ENCODE results near the gene RFX2.
A peak's percentile ranks its signal among the peaks of the same experiment; 100 is the strongest.

Gene RFX2

GRCh38 chr19:6056801-6057650 lies 53.3 kb downstream of the RFX2 start:
- Histone ChIP-seq H3K27ac (peak overlapping the region; percentile 83 to 96), H3K36me3 (no peaks in the 10 kb centered on the region), H3K4me1 (peaks cover 6 to 63% (median 48%) of the 10 kb centered on the region in 4 donors), H3K9me3 (no peaks in the 10 kb centered on the region), H3K4me3 (peak overlapping the region; percentile 24 to 45), H3K27me3 (no peaks in the 10 kb centered on the region)
- TF ChIP-seq CTCF (IDR thresholded peaks at IDR 0.05): peak in 1 of 2 experiments; percentile 4
- intact Hi-C loops (cut with DNase I; ENCODE audit: low total_unique reads): loop anchor here (5.0 kb wide), 1 partner anchor 50 kb away; no protein-coding TSS in a partner anchor
- peak; percentile 91 to 92 for DNase-seq

- Histone ChIP-seq H3K27me3 (no peaks in the 10 kb centered on the region), H3K27ac (peak overlapping the region; percentile 83 to 96), H3K36me3 (no peaks in the 10 kb centered on the region), H3K4me3 (peak overlapping the region; percentile 24 to 45), H3K9me3 (no peaks in the 10 kb centered on the region), H3K4me1 (peaks cover 6 to 56% (median 41%) of the 10 kb centered on the region in 4 donors)
- TF ChIP-seq CTCF (IDR thresholded peaks at IDR 0.05): no peak
- peak in 1 of 2 donors; percentile 69 for DNase-seq
- intact Hi-C loops (cut with DNase I; ENCODE audit: low total_unique reads): loop anchor here (5.0 kb wide), 1 partner anchor 51 kb away; no protein-coding TSS in a partner anchor
Observed at GRCh38 chr19:6056282-6056741, 54.0 kb downstream of the RFX2 start.

GRCh38 chr19:6055013-6055795 lies 55.1 kb downstream of the RFX2 start:
- DNase-seq: peak in 1 of 2 donors; percentile 39
- Histone ChIP-seq H3K9me3 (no peaks in the 10 kb centered on the region), H3K27me3 (no peaks in the 10 kb centered on the region), H3K36me3 (no peaks in the 10 kb centered on the region), H3K4me1 (peaks cover 6 to 45% (median 32%) of the 10 kb centered on the region in 4 donors), H3K27ac (peak overlapping the region; percentile 83 to 96), H3K4me3 (no peak overlapping the region)
- intact Hi-C loops (cut with DNase I; ENCODE audit: low total_unique reads): loop anchor here (5.0 kb wide), 1 partner anchor 52 kb away; no protein-coding TSS in a partner anchor
- TF ChIP-seq CTCF (IDR thresholded peaks at IDR 0.05): no peak

GRCh38 chr19:6048793-6049405 lies 61.4 kb downstream of the RFX2 start:
- peak; percentile 81 to 86 for DNase-seq
- H3K27ac ChIP-seq: peak overlapping the region; percentile 1 to 13
- H3K36me3 ChIP-seq: peaks cover under 1 to 11% (median 1%) of the 10 kb centered on the region in 3 donors
- no peaks in the 10 kb centered on the region for H3K27me3 ChIP-seq
- no peaks in the 10 kb centered on the region for H3K9me3 ChIP-seq
- peak; percentile 87 to 89 for TF ChIP-seq CTCF (IDR thresholded peaks at IDR 0.05)
- H3K4me3 ChIP-seq: peak overlapping the region in 1 of 2 donors; percentile 31
- H3K4me1 ChIP-seq: peaks cover 0 to 16% (median 8%) of the 10 kb centered on the region in 4 donors
- intact Hi-C loops (cut with DNase I; ENCODE audit: low total_unique reads): loop anchor here (1.0 kb wide), 1 partner anchor 76 kb away; no protein-coding TSS in a partner anchor

GRCh38 chr19:6048348-6048747 lies 62.0 kb downstream of the RFX2 start:
- intact Hi-C loops (cut with DNase I; ENCODE audit: low total_unique reads): loop anchor here (1.0 kb wide), 1 partner anchor 77 kb away; no protein-coding TSS in a partner anchor
- peak overlapping the region; percentile 1 to 13 for H3K27ac ChIP-seq
- no peaks in the 10 kb centered on the region for H3K27me3 ChIP-seq
- no peaks in the 10 kb centered on the region for H3K9me3 ChIP-seq
- peak overlapping the region in 1 of 2 donors; percentile 31 for H3K4me3 ChIP-seq
- DNase-seq: peak in 1 of 2 donors; percentile 44
- H3K36me3 ChIP-seq: peaks cover 6 to 16% (median 6%) of the 10 kb centered on the region in 3 donors
- no peak for TF ChIP-seq CTCF (IDR thresholded peaks at IDR 0.05)
- peaks cover 0 to 16% (median 8%) of the 10 kb centered on the region in 4 donors for H3K4me1 ChIP-seq

Data from tibial artery (tissue), 4 donors.